ENCODE results near the gene BACH1. TPM values are rescaled to one million over a fixed set of nuclear protein-coding genes. Genes with fewer than 3 reads are reported as not detected.
"Not testable (repeated sequence)": the region's sequence is repeated elsewhere in the genome, so short reads cannot be mapped to it uniquely, and the experiment has no call there.

Gene BACH1
- 153 and 189 TPM in 2 replicates for total RNA-seq

- peak within 1 kb of the TSS; percentile 93 for H3K4me2 ChIP-seq (ENCODE audit: insufficient read depth, low read length)
Observed at GRCh38 chr21:29298348-29299045, at the start of gene BACH1. Gene BACH1, plus strand, starts transcription at chr21:29298922. Its CDS starts 22,359 bp downstream, at chr21:29321281.

GRCh38 chr21:29249289-29249688 is 49.4 kb upstream of the BACH1 start:
- not testable (repeated sequence) for H4K20me1 ChIP-seq (ENCODE audit: insufficient read depth, low read length); H2AFZ ChIP-seq (ENCODE audit: low read length); DNase-seq (ENCODE audit: insufficient read length, low spot score, missing footprints); H3K79me2 ChIP-seq (ENCODE audit: insufficient read depth, low read length); H3K27me3 ChIP-seq (ENCODE audit: insufficient read depth, low read length); H3K4me3 ChIP-seq (ENCODE audit: insufficient read depth, low read length); H3K9me3 ChIP-seq (ENCODE audit: low read depth, low read length); H3K4me2 ChIP-seq (ENCODE audit: insufficient read depth, low read length); H3K36me3 ChIP-seq (ENCODE audit: insufficient read depth, low read length); H3K27ac ChIP-seq (ENCODE audit: low read depth, low read length)
- H3K4me1 ChIP-seq (ENCODE audit: insufficient read depth, low read length): peaks cover 12% of the 10 kb centered on the region

More at GRCh38 chr21:29298348-29299045, at the start of gene BACH1:
- H3K4me1 ChIP-seq (ENCODE audit: insufficient read depth, low read length): peaks cover 30% of the 10 kb centered on the region
- peak within 1 kb of the TSS; percentile 69 for H2AFZ ChIP-seq (ENCODE audit: low read length)
- TF ChIP-seq, protein P1, sequence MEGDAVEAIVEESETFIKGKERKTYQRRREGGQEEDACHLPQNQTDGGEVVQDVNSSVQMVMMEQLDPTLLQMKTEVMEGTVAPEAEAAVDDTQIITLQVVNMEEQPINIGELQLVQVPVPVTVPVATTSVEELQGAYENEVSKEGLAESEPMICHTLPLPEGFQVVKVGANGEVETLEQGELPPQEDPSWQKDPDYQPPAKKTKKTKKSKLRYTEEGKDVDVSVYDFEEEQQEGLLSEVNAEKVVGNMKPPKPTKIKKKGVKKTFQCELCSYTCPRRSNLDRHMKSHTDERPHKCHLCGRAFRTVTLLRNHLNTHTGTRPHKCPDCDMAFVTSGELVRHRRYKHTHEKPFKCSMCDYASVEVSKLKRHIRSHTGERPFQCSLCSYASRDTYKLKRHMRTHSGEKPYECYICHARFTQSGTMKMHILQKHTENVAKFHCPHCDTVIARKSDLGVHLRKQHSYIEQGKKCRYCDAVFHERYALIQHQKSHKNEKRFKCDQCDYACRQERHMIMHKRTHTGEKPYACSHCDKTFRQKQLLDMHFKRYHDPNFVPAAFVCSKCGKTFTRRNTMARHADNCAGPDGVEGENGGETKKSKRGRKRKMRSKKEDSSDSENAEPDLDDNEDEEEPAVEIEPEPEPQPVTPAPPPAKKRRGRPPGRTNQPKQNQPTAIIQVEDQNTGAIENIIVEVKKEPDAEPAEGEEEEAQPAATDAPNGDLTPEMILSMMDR (IDR thresholded peaks at IDR 0.05; ENCODE audit: extremely low read depth, low read depth, low read length): peak; percentile 27
- peak within 1 kb of the TSS; percentile 95 for H3K4me3 ChIP-seq (ENCODE audit: insufficient read depth, low read length)
- H3K36me3 ChIP-seq (ENCODE audit: insufficient read depth, low read length): no peaks in the 10 kb centered on the region
- peak; percentile 99 for DNase-seq (ENCODE audit: insufficient read length, low spot score, missing footprints)
- peak within 1 kb of the TSS; percentile 97 for H3K27ac ChIP-seq (ENCODE audit: low read depth, low read length)
- no peaks in the 10 kb centered on the region for H3K9me3 ChIP-seq (ENCODE audit: low read depth, low read length)
- no peaks in the 10 kb centered on the region for H3K27me3 ChIP-seq (ENCODE audit: insufficient read depth, low read length)
- H3K79me2 ChIP-seq (ENCODE audit: insufficient read depth, low read length): peaks cover 61% of the 10 kb centered on the region
- peaks cover 31% of the 10 kb centered on the region for H4K20me1 ChIP-seq (ENCODE audit: insufficient read depth, low read length)

GRCh38 chr21:29250636-29251035 is 48.1 kb upstream of the BACH1 start:
- TF ChIP-seq, protein P1 (IDR thresholded peaks at IDR 0.05; ENCODE audit: extremely low read depth, low read depth, low read length): no peak
- H3K9me3 ChIP-seq (ENCODE audit: low read depth, low read length): peaks cover 3% of the 10 kb centered on the region
- no peaks in the 10 kb centered on the region for H3K36me3 ChIP-seq (ENCODE audit: insufficient read depth, low read length)
- no peak overlapping the region for H3K4me2 ChIP-seq (ENCODE audit: insufficient read depth, low read length)
- H4K20me1 ChIP-seq (ENCODE audit: insufficient read depth, low read length): no peaks in the 10 kb centered on the region
- no peaks in the 10 kb centered on the region for H3K79me2 ChIP-seq (ENCODE audit: insufficient read depth, low read length)
- H3K4me3 ChIP-seq (ENCODE audit: insufficient read depth, low read length): no peak overlapping the region
- no peaks in the 10 kb centered on the region for H3K27me3 ChIP-seq (ENCODE audit: insufficient read depth, low read length)
- DNase-seq (ENCODE audit: insufficient read length, low spot score, missing footprints): no peak
- peaks cover 2% of the 10 kb centered on the region for H3K4me1 ChIP-seq (ENCODE audit: insufficient read depth, low read length)
- peak overlapping the region; percentile 49 for H2AFZ ChIP-seq (ENCODE audit: low read length)
- H3K27ac ChIP-seq (ENCODE audit: low read depth, low read length): no peak overlapping the region

GRCh38 chr21:29253861-29254260 is 44.9 kb upstream of the BACH1 start:
- H3K4me2 ChIP-seq (ENCODE audit: insufficient read depth, low read length); DNase-seq (ENCODE audit: insufficient read length, low spot score, missing footprints); H3K79me2 ChIP-seq (ENCODE audit: insufficient read depth, low read length); H3K36me3 ChIP-seq (ENCODE audit: insufficient read depth, low read length); H3K27me3 ChIP-seq (ENCODE audit: insufficient read depth, low read length); H2AFZ ChIP-seq (ENCODE audit: low read length); H3K9me3 ChIP-seq (ENCODE audit: low read depth, low read length); H3K27ac ChIP-seq (ENCODE audit: low read depth, low read length); H4K20me1 ChIP-seq (ENCODE audit: insufficient read depth, low read length); H3K4me3 ChIP-seq (ENCODE audit: insufficient read depth, low read length): not testable (repeated sequence)
- H3K4me1 ChIP-seq (ENCODE audit: insufficient read depth, low read length): peaks cover 16% of the 10 kb centered on the region

- Histone ChIP-seq H3K4me3 (ENCODE audit: insufficient read depth, low read length) (no peak overlapping the region), H4K20me1 (ENCODE audit: insufficient read depth, low read length) (no peaks in the 10 kb centered on the region), H3K4me2 (ENCODE audit: insufficient read depth, low read length) (no peak overlapping the region), H3K27ac (ENCODE audit: low read depth, low read length) (no peak overlapping the region), H3K9me3 (ENCODE audit: low read depth, low read length) (peaks cover 3% of the 10 kb centered on the region), H3K79me2 (ENCODE audit: insufficient read depth, low read length) (no peaks in the 10 kb centered on the region), H3K4me1 (ENCODE audit: insufficient read depth, low read length) (peaks cover 23% of the 10 kb centered on the region), H3K27me3 (ENCODE audit: insufficient read depth, low read length) (no peaks in the 10 kb centered on the region), H2AFZ (ENCODE audit: low read length) (no peak overlapping the region), H3K36me3 (ENCODE audit: insufficient read depth, low read length) (no peaks in the 10 kb centered on the region)
- TF ChIP-seq, protein P1 (IDR thresholded peaks at IDR 0.05; ENCODE audit: extremely low read depth, low read depth, low read length): no peak
- DNase-seq (ENCODE audit: insufficient read length, low spot score, missing footprints): no peak
Observed at GRCh38 chr21:29254550-29254949, 44.2 kb upstream of the BACH1 start.
